Activated naive CD4-positive, alpha-beta T cell treated with anti-CD3 and anti-CD28 coated beads, Interleukin-2, amount 50 U/mL, for 16 hours (primary cell): Measurements from ENCODE around the gene DHRS1.
"Not testable (repeated sequence)": the region's sequence is repeated elsewhere in the genome, so short reads cannot be mapped to it uniquely, and the experiment has no call there.

Source experiments
- DNase-seq: peaks from one replicate; pipeline ENCODE4 v3.0.0-alpha.2; 2020

DHRS1 gene

GRCh38 chr14:24261969-24262327 lies 37.6 kb downstream of the DHRS1 start:
- DNase-seq, result no peak

GRCh38 chr14:24261256-24261968 lies 38.2 kb downstream of the DHRS1 start:
- no peak for DNase-seq

- no peak for DNase-seq
These were observed 38.8 kb downstream of the DHRS1 start for GRCh38 chr14:24260780-24261157.

- no peak for DNase-seq
These were observed 39.4 kb downstream of the DHRS1 start for GRCh38 chr14:24260026-24260779.

GRCh38 chr14:24259282-24260025 lies 40.1 kb downstream of the DHRS1 start:
- no peak for DNase-seq

- DNase-seq, result no peak
These were observed 40.9 kb downstream of the DHRS1 start for GRCh38 chr14:24258548-24259265.

GRCh38 chr14:24258119-24258518 lies 41.5 kb downstream of the DHRS1 start:
- DNase-seq, result no peak

- DNase-seq, result no peak
These were observed 42.6 kb downstream of the DHRS1 start for GRCh38 chr14:24256960-24257359.

- DNase-seq, result no peak
These were observed 43.5 kb downstream of the DHRS1 start for GRCh38 chr14:24255931-24256711.

- DNase-seq, result no peak
These were observed 44.1 kb downstream of the DHRS1 start for GRCh38 chr14:24255438-24255837.

- DNase-seq, result no peak
These were observed 44.8 kb downstream of the DHRS1 start for GRCh38 chr14:24254630-24255392.

GRCh38 chr14:24253936-24254335 lies 45.6 kb downstream of the DHRS1 start:
- DNase-seq, result no peak

- DNase-seq, result no peak
These were observed 47.1 kb downstream of the DHRS1 start for GRCh38 chr14:24252289-24253124.

- DNase-seq, result no peak
These were observed 47.7 kb downstream of the DHRS1 start for GRCh38 chr14:24251880-24252288.

GRCh38 chr14:24250354-24250753 lies 49.2 kb downstream of the DHRS1 start:
- no peak for DNase-seq

GRCh38 chr14:24249230-24250021 lies 50.2 kb downstream of the DHRS1 start:
- no peak for DNase-seq

- DNase-seq, result no peak
These were observed 52.2 kb downstream of the DHRS1 start for GRCh38 chr14:24247422-24247821.

GRCh38 chr14:24246765-24247212 lies 52.8 kb downstream of the DHRS1 start:
- DNase-seq, result no peak

GRCh38 chr14:24245350-24245749 lies 54.2 kb downstream of the DHRS1 start:
- not testable (repeated sequence) for DNase-seq
